Anterior cingulate cortex (tissue), 58 donors: ENCODE measurements around the gene GUCD1.
"Not testable (repeated sequence)": the region's sequence is repeated elsewhere in the genome, so short reads cannot be mapped to it uniquely, and the experiment has no call there.

Source experiments
- DNase-seq, 58 donors: peaks; one replicate each; lab custom pipeline; 2025; lab: John Stamatoyannopoulos, UW

GUCD1 gene

DNA sequence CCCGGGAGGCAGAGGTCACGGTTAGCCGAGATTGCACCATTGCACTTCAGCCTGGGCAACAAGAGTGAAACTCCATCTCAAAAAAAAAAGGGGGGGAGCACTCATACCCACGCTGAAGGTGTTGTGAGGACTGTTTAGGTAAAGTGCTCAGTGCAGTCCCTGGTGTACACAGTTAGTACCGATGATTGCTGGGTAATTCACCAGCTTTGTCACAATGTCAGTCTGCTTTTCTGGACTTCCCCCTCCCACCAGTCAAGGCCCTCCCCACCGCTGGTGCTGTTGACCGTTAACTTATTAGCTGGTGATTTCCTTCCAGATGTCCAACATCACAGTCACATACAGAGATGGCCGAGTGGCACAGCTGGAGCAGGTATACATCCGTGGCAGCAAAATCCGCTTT is 12.7 kb upstream of the GUCD1 start:
- DNase-seq, result no peak

DNA sequence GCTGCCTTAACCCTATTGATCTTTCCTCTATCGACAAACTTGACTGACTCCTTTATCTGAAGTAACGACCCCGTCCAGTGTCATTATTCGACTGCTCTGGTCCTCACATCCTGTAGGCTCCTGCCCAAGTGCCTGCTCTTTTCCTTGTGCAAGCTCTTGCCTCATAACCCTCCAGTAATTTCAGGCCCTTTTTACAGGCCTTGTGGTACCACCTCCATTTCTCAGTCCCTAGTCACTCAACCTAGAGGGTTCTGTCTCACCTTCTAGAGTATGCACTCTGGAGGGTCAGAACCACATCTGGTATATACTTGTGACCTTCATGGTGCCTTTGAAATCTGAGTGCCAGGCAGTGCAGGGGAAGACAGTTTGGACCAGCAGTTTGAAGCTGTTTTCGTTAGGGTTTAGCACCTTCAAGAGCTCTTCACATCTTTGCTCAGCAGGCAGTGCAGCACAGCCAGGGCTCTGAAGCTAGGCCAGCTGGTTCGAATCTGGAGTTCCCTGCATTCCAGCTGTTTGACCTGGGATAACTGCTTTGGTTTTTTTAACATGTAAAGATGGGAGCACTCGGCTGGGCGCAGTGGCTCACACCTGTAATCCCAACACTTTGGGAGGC is 12.1 kb upstream of the GUCD1 start:
- no peak for DNase-seq

DNA sequence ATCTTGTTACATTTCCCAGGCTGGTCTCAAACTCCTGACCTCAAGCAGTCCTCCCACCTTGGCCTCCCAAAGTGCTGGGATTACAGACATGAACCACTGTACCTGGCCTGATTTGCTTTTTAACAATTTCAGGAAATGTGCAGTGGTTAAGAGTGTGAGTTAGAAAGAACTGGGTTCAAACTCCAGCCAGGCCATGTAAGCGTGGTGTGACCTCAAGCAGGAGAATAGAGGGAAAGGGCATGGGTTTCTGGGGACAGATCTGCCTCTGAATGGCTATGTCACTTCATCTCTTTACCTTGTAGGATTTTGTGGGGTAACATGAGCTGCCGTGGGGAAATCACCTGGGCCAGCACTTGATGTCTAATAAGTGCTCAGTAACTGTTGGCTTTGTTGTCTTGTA is 10.1 kb upstream of the GUCD1 start:
- DNase-seq, result no peak

DNA sequence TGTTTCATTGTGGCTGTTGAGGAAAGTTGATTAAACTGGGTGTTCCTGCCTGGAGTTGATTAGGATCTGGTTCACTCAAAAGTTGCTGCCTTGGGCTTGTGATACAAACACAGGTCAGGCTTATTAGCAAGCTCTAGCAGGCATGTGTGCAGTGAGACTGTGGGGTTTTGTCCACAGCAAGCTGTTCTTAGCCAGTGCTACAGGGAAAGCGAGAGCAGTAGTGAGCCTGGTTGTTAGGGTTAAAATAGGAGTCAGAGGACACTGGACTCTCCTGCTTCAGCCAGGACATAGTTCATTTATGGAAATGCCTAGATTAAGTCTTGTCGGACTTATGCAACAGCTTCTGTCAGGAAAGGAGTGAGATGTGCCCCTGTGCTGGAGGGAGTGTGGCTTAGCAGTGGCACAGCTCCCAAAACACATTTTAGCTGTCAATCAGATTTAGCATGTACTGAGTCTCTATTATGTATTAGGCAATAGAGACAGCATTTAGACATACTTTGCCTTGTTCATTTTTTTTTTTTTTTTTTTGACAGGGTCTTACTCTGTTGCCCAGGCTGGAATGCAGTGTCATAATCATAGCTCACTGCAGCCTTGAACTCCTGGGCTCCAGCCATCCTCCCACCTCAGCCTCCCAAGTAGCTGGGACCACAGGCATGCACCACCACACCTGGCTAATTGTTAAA is 9.6 kb upstream of the GUCD1 start:
- DNase-seq, result no peak

DNA sequence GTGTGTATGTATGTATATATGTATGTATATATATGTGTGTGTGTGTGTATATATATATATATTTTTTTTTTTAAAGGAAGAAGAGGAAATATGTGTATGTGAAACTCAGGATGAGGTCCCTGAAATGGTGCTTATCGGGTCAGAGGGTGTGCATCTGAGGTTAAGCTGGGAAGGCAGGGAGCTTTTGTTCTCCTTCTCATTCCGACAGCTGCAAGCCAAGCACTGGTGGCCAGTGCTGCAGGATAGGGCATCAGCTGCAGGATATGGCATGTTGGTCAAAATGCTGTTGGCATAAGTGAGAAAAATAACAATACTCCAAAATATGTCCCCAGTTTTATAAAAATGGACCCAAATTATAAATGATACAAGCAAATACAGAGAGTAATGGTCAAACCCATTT is 8.3 kb upstream of the GUCD1 start:
- no peak for DNase-seq

DNA sequence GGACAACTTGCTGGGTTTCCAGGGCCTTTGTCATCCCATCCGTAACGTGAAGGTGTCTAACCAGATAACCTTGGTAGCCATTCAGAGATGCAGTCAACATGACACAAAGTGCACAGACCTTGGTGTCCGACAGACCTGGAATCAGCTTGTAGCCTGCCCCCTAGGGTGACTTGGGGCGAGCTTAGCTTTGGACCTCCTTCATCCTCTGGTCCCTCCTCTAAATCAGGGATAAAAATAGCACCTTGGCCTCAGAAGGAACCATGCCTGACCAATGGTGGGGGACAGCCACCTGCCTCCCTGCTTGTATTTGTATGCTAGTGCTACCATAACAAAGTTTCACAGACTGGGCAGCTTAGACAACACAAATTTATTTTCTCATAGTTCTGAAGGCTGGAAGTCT is 4.5 kb upstream of the GUCD1 start:
- no peak for DNase-seq

- DNase-seq, result peak; percentile 93 to 100 (median 99)
Measured at GRCh38 chr22:24555165-24556039, 464 bp upstream of the GUCD1 start, which contains the start of gene SNRPD3. Gene SNRPD3, plus strand, starts transcription at chr22:24555999. Its CDS starts 1,676 bp downstream, at chr22:24557675.

DNA sequence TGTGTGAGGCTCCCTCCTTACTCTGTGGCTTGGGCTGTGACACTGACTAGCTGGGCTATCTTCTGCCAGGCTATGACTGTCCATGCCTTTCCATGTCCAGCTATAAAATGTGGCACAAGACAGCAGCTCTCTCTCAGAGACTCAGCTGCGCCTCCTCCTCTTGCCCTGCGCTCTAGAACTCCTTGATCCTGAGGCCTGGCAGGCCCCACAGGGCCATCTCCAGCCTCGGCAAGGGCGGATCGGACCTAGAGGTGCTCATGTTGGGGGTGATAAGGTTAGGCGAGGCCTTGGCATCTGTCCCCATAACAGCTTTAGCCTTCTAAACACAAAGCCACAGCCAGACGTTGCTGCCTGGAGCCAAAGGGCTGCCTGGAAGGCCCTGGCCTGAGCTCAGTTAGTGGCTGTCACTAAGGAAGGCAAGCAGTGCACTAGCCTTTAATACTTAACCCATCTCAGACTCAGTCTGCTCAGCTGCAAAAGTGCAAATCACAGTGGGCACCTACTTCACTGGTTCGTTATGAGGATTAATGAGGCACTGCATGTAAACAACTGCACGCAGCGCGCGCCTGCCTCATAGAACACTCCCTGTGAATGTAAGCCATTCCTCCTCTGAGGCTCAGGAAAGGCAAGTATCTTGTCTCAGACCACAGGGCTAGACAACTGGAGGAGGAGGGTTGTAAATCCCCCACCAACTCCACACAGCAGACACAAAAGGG is 1.2 kb downstream of the GUCD1 start:
- peak in 4 of 58 donors; percentile 8 to 19 (median 14) for DNase-seq

- DNase-seq, result not testable (repeated sequence)
Measured at GRCh38 chr22:24552503-24553286, 2.2 kb downstream of the GUCD1 start.

DNA sequence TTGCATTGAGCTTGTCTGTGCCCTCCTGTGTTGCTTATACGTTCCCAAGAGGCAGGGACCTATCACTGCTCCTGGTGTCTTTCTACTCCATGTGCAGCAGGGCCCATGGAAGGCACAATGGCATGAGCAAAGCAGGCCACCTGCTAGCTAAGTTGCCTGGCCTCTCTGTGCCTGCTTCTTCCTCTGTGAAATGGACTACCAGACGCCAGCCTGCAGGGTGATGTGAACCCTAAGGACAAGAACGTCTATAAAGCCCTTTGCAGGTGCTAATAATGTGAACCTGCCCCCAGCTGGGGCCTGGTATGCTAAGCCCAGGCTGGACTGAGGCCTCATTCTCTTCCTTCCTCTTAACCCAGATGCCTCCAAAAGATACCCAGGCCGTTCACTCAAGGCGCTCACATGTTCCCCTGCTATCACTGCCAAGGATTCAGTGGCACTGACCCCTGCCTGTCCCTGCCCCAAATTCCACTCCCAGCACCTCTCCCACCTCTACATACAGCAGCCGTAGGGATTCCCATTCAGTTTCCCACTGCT is 4.0 kb downstream of the GUCD1 start:
- DNase-seq, result no peak

- peak in 2 of 58 donors; percentile 9 to 11 for DNase-seq
Measured at GRCh38 chr22:24550028-24550901, 4.7 kb downstream of the GUCD1 start.

DNA sequence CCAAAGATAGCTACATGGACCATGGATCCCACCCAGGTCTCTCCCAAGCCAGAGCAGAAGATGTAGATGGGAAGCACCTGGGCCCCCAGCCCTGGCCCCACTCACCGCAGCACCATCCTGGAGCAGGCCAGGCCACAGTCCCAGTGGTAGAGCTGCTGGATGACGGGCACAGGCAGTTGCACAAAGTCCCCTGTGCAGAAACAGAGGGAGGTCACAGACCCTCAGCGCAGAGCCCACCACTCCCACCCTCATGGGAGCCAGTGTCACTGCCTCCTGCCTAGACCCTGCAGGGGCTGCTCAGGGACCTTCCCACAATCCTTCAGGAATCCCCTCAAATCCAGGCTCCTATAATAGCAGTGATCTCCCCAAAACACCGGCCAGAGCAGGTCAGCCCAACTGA is 6.1 kb downstream of the GUCD1 start:
- no peak for DNase-seq

GRCh38 chr22:24543679-24544243 is 11.2 kb downstream of the GUCD1 start:
- no peak for DNase-seq

DNA sequence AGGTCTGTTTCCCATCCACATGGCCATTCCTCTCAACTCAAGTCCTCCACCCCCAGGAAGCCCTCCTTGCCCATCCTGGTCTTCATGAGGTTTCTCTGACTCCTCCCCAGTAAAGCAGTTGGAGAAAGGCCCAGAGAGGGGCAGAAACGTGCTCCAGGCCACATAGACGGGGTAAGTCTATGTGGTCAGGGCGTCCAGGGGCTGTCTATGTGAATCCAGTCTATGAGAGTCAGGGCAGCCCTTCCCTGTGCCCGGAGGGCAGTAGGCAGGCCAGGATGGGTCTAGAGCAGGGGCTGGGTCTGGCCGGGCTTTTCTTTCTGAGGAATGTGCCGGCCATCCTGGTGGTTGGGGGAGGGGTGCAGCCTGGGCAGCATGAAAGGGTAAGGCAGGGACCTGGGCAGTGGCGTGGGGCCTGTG is 11.7 kb downstream of the GUCD1 start:
- DNase-seq, result no peak

DNA sequence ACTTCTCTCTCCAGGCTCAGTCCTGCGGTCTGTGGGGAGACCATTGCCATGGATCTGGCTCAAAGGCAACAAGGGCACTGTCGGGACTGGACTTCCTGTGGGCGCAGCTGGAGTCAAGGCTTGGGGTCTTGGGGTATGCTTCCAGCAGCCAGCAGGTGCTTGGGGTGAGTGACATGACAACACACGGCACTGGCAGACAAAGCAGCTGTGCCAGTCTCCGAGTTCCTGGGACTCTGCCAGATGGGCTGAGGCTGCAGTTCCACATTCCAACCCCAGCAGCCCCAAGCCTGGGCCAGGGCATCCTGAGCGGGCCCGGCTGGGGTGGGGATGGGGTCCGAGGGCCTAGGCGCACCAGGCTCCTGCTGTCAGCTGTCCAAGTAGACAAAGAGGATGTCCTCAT is 12.3 kb downstream of the GUCD1 start:
- peak in 16 of 58 donors; percentile 10 to 64 (median 26) for DNase-seq

DNA sequence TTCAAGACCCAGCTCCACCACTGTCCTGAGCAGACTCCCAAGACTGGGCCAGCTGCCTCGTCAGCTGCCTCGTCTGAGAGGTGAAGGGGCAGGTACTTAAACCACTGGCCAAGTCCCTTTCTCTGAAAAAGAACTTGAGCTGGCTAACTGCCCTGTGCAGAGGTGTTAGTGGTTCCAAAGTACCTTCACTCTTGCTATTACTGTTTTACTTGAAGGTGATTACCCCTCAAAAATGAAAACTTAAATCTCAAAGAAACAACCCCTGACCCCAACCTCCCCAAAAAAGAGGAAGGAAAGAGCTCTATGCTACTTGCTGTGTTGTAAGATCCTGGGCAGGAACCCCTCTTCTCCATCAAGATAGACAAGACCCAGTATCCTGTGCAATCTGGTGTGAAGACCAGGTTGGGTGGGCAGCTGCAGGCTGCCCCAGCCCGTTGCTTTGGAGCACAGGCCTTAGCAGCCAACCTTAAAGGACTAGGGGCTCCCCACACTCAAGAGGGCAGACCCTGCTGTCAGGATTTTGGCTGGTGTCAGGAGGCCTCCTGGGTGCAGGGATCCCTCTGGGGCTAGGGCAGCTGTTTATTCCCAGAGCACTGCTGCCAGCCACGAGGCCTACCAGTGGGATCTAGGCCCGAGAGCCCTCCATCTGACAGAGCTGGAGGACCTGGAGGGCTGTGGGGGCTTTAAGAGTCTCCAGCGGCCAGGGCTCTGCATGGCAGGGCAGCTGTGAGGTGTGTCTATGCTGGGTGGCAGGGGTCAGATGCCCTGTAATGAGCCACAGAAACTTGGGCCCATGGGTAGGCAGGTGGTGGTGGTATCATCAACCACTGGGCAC is 13.0 kb downstream of the GUCD1 start:
- DNase-seq, result no peak

GRCh38 chr22:24540470-24540869 is 14.5 kb downstream of the GUCD1 start:
- no peak for DNase-seq
